Immature natural killer cell (primary cell): Measurements from ENCODE around the gene PGAP1. TPM values are rescaled to one million over a fixed set of nuclear protein-coding genes. Genes with fewer than 3 reads are reported as not detected.
"Not testable (repeated sequence)": the region's sequence is repeated elsewhere in the genome, so short reads cannot be mapped to it uniquely, and the experiment has no call there.

ENCODE experiments used
- DNase-seq, 3 donors: peaks; one replicate each; pipeline ENCODE4 v3.0.0; 2022; ENCODE audit warnings: mixed read lengths in 1 of 3
- H3K27ac Mint-ChIP-seq, 6 donors: one replicate each; pipeline ENCODE4 v1.8.0; 2020; ENCODE audit warnings: mixed read lengths in 6 of 6, mild to moderate bottlenecking in 5 of 6, inconsistent platforms in 4 of 6, moderate library complexity in 3 of 6
- H3K27me3 Mint-ChIP-seq, 3 donors: one replicate each; pipeline ENCODE4 v1.8.0; 2020 to 2021; ENCODE audit warnings: low read depth in 3 of 3, mild to moderate bottlenecking in 3 of 3, mixed read lengths in 3 of 3, moderate library complexity in 3 of 3, inconsistent platforms in 1 of 3
- H3K36me3 Mint-ChIP-seq, 3 donors: one replicate each; pipeline ENCODE4 v1.8.0; 2020; ENCODE audit warnings: mixed read lengths in 3 of 3, inconsistent platforms in 2 of 3, mild to moderate bottlenecking in 2 of 3
- H3K4me1 Mint-ChIP-seq, 2 donors: one replicate each; pipeline ENCODE4 v1.8.0; 2020; ENCODE audit warnings: inconsistent platforms in 2 of 2, mild to moderate bottlenecking in 2 of 2, mixed read lengths in 2 of 2, moderate library complexity in 1 of 2
- H3K4me3 Mint-ChIP-seq, 5 donors: one replicate each; pipeline ENCODE4 v1.8.0; 2020; ENCODE audit warnings: mild to moderate bottlenecking in 5 of 5, mixed read lengths in 5 of 5, inconsistent platforms in 3 of 5, moderate library complexity in 3 of 5
- H3K9me3 Mint-ChIP-seq, 6 donors: one replicate each; pipeline ENCODE4 v1.8.0; 2020; ENCODE audit warnings: mild to moderate bottlenecking in 6 of 6, mixed read lengths in 6 of 6, inconsistent platforms in 4 of 6, moderate library complexity in 3 of 6
- polyA plus RNA-seq, 3 donors: library from polyadenylated mRNA; unstranded; fragments of 300-500 nt; fragmentation: Illumina TruSeq; gene quantifications; one replicate each; pipeline ENCODE4 v1.2.3, GENCODE V29; 2021

The PGAP1 gene
- polyA plus RNA-seq, 3 donors from 2014 or later = 0.09 to 0.62 TPM; not detected in 1

GRCh38 chr2:196934672-196935071, 8.2 kb upstream of the PGAP1 start:
- Mint-ChIP-seq H3K36me3 (no peaks in the 10 kb centered on the region), H3K4me1 (no peaks in the 10 kb centered on the region), H3K27ac (no peak overlapping the region), H3K4me3 (no peak overlapping the region), H3K27me3 (no peaks in the 10 kb centered on the region), H3K9me3 (no peaks in the 10 kb centered on the region)
- DNase-seq = no peak

DNA sequence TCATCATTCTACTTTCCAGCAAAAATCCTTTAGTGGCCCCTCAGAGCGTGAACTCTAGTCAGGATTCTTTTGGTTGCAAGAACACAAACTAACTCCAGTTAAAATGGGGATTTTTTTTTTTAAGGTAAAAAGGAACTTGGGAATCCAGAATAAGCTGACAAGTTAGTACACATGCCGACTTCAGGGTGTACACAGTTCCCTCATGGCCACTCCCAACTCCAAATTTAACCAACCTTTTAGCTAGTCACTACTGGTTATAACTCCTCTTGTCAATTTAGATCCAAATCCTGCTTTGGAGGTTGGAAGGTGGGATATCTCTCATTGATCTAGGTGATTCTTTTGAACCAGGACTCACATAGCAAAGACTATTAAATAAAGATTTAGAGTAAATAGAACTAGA, 5.0 kb upstream of the PGAP1 start:
- Mint-ChIP-seq H3K4me1 (peaks cover 10 to 13% of the 10 kb centered on the region in 2 donors), H3K36me3 (no peaks in the 10 kb centered on the region), H3K27ac (no peak overlapping the region), H3K4me3 (no peak overlapping the region), H3K9me3 (no peaks in the 10 kb centered on the region), H3K27me3 (peaks cover 6 to 15% (median 8%) of the 10 kb centered on the region in 3 donors)
- DNase-seq = no peak

DNA sequence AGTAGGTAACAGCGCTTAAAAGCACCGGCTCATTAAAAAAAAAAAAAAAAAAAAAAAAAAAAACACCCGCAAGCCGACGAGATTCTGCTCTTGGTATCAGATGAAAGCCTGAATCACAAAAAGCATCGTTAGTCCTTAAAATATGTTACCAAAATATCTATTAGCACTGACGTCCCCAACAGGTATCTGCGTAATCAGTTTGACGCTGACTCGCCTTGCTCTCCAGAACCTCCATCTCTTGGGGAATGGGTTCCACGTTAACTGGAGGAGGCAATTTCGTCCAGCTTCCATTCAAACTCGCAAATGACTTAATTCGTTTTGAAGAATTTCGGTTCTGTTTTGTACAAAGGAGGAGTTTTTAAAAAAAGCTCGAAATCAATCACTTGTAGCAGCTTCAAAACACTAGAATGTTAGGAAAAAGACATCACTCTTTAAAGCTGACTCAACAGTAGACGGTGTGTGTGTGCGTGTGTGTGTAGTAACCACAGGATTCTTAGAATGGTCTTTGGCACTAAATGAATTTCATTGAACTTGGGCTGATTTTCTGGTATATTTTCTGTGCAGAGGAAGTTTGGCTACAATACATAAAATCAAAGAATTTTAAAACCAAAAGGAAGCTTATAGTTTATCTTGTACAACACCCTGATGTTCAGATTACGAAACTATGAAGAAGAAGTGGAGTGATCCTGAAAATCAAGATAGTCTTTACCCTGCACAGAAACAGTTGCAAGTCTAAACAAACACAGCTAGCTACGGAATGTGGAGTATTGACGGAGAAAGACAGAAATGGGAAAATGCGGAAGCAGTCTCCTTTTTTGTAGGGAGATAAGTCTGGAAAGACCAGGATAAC, 1.1 kb upstream of the PGAP1 start:
- Mint-ChIP-seq H3K4me1 (peaks cover 23 to 26% of the 10 kb centered on the region in 2 donors), H3K9me3 (no peaks in the 10 kb centered on the region), H3K27me3 (peaks cover 14 to 18% (median 16%) of the 10 kb centered on the region in 3 donors), H3K27ac (peak overlapping the region; percentile 17 to 87 (median 81)), H3K4me3 (peak overlapping the region; percentile 83 to 97 (median 93)), H3K36me3 (no peaks in the 10 kb centered on the region)
- DNase-seq = peak in 2 of 3 donors; percentile 16 to 24

GRCh38 chr2:196925768-196926561, 542 bp downstream of the PGAP1 start:
- DNase-seq = peak in 2 of 3 donors; percentile 2
- H3K4me1 Mint-ChIP-seq = peaks cover 23 to 26% of the 10 kb centered on the region in 2 donors

DNA sequence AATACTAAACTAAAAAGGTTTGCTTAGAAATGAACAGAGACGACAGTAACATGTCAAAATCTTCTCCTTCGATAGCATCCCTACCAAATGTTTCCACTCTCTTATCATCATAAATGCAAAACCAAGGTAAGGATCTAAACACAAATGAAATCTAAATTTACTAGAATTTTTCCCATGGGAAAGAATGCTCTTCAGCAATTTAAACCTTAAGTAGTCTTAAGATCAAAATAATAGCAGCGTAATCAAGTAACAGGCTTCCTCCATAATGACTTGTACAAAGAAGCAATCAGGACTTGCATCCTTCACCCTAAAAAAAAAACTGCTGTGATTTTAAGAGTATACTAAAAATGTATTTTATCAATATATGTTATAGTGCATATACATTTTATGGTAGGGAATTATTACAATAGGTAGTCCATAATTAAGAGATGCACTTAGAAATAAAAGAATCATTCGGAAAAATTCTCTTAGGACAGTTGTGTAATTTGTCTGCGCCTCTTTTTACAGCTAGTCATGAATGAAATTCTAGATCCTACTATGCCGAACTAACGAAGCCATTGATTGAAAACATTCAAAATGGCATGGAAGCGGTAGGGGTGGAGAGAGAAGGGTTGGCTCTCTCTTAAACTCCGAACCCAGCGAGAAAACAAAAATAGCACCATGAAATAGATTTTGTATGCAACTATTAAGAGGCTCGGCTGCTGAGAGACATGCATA, 1.3 kb downstream of the PGAP1 start:
- peaks cover 14 to 22% (median 16%) of the 10 kb centered on the region in 3 donors for H3K27me3 Mint-ChIP-seq
- H3K36me3 Mint-ChIP-seq = no peaks in the 10 kb centered on the region
- no peaks in the 10 kb centered on the region for H3K9me3 Mint-ChIP-seq
- no peak for DNase-seq
- H3K4me3 Mint-ChIP-seq = peak overlapping the region; percentile 83 to 97 (median 93)
- H3K4me1 Mint-ChIP-seq = peaks cover 23 to 26% of the 10 kb centered on the region in 2 donors
- H3K27ac Mint-ChIP-seq = peak overlapping the region in 5 of 6 donors; percentile 46 to 86 (median 76)

More at GRCh38 chr2:196925768-196926561, 542 bp downstream of the PGAP1 start:
- Mint-ChIP-seq H3K27ac (peak overlapping the region in 5 of 6 donors; percentile 46 to 86 (median 76)), H3K36me3 (no peaks in the 10 kb centered on the region), H3K4me3 (peak overlapping the region; percentile 83 to 97 (median 93)), H3K9me3 (no peaks in the 10 kb centered on the region), H3K27me3 (peaks cover 14 to 18% (median 16%) of the 10 kb centered on the region in 3 donors)

GRCh38 chr2:196924051-196924450, 2.5 kb downstream of the PGAP1 start:
- H3K27me3 Mint-ChIP-seq = peaks cover 14 to 22% (median 16%) of the 10 kb centered on the region in 3 donors
- peaks cover 0 to under 1% (median 0%) of the 10 kb centered on the region in 3 donors for H3K36me3 Mint-ChIP-seq
- H3K4me1 Mint-ChIP-seq = peaks cover 23 to 26% of the 10 kb centered on the region in 2 donors
- no peak overlapping the region for H3K4me3 Mint-ChIP-seq
- no peak overlapping the region for H3K27ac Mint-ChIP-seq
- H3K9me3 Mint-ChIP-seq = no peaks in the 10 kb centered on the region
- no peak for DNase-seq

DNA sequence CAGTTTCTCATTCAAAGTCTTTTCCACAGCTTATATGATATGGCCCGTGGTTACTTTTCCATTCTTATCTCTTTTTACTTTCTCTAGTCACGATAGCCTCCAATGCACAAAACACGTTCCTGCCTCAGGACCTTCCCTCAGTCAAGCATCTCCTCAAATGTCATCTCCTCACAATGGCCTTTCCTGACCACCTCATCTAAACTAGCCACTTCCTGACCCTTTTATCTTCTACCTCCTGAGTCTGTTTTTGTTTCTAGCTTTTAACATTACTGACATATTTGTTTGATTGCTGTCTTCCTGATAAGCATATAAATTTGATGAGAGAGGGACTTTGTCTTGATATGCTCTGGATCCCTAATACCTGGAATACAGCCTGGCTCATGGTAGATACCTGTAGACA, 7.6 kb downstream of the PGAP1 start:
- H3K9me3 Mint-ChIP-seq = no peaks in the 10 kb centered on the region
- H3K4me1 Mint-ChIP-seq = peaks cover 10 to 12% of the 10 kb centered on the region in 2 donors
- peaks cover 4% of the 10 kb centered on the region in 3 donors for H3K36me3 Mint-ChIP-seq
- H3K27ac Mint-ChIP-seq = no peak overlapping the region
- peaks cover 0 to 4% (median 0%) of the 10 kb centered on the region in 3 donors for H3K27me3 Mint-ChIP-seq
- H3K4me3 Mint-ChIP-seq = no peak overlapping the region
- no peak for DNase-seq

- Mint-ChIP-seq H3K27me3 (peaks cover 0 to 4% (median 0%) of the 10 kb centered on the region in 3 donors), H3K4me1 (peaks cover 10 to 12% of the 10 kb centered on the region in 2 donors), H3K36me3 (peaks cover 4% of the 10 kb centered on the region in 3 donors), H3K9me3 (no peaks in the 10 kb centered on the region), H3K4me3 (no peak overlapping the region), H3K27ac (no peak overlapping the region)
- no peak for DNase-seq
Measured at GRCh38 chr2:196917802-196918201, 8.7 kb downstream of the PGAP1 start.

DNA sequence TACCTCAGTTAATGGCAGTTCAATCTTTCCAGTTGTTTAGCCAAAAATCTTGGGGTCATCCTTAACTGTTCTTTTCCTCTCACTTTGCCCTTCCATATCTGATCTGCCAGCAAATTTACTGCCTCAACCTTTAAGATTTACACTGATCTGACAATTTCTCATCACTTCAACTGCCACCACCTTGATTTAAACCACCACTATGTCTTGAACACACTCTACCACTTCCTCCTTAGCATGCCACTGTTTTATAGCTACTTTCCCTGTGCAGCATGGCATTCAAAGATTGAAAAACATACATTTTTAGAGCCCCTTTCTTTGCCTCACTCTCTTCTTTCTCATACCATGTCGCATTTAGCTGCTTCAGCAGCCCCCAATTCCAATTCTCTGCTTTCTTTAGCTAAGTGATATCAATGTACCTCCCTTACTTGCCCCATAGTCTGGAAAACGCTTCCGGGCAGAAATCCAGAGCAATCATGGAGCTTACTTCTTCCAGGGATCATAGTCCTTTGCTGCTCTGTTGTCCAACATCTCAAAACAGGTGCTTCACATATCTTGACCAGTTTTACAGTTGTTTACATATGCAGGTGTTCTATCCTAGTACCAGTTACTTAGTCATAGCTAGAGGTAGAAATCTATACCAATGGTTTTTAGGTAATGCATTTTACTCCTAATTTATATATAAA, 10.9 kb downstream of the PGAP1 start:
- Mint-ChIP-seq H3K4me1 (peaks cover 10 to 12% of the 10 kb centered on the region in 2 donors), H3K36me3 (peaks cover 4% of the 10 kb centered on the region in 3 donors), H3K9me3 (no peaks in the 10 kb centered on the region), H3K4me3 (no peak overlapping the region), H3K27ac (peak overlapping the region in 2 of 6 donors; percentile 2 to 7), H3K27me3 (peaks cover 0 to 4% (median 0%) of the 10 kb centered on the region in 3 donors)
- DNase-seq = no peak

DNA sequence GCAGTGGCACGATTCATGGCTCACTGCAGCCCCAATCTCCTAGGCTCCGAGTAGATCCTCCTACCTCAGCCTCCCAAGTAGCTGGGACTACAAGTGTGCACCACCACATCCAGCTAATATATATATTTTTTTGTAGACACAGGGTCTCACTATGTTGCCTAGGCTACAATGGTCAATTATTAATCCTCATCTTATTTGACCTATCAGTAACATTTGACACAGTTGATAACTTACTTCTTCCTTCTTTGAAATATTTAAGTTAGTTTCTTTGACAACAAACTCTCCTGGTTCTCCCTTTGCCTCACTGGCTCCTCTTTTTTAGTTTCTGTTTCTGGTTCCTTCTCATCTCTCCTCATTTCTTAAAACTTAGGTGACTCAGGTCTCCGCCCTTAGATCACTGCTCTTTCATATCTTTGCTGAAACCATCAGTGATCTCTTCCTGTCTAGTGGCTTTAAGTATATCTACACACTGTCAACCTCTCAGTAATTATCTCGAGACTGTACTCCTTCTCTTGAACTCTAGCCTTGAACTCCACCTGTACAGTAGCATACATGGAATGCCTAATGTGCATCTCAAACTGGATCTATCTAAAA, 11.5 kb downstream of the PGAP1 start:
- peaks cover 4% of the 10 kb centered on the region in 3 donors for H3K36me3 Mint-ChIP-seq
- DNase-seq = no peak

GRCh38 chr2:196913691-196914090, 12.8 kb downstream of the PGAP1 start:
- no peak overlapping the region for H3K27ac Mint-ChIP-seq
- no peaks in the 10 kb centered on the region for H3K9me3 Mint-ChIP-seq
- no peak overlapping the region for H3K4me3 Mint-ChIP-seq
- no peak for DNase-seq
- H3K4me1 Mint-ChIP-seq = peaks cover 10 to 12% of the 10 kb centered on the region in 2 donors
- H3K27me3 Mint-ChIP-seq = peaks cover 0 to 1% (median 0%) of the 10 kb centered on the region in 3 donors
- peaks cover 0 to 4% (median 4%) of the 10 kb centered on the region in 3 donors for H3K36me3 Mint-ChIP-seq

More for the DNA sequence above, 11.5 kb downstream of the PGAP1 start:
- no peak overlapping the region for H3K4me3 Mint-ChIP-seq
- H3K9me3 Mint-ChIP-seq = no peaks in the 10 kb centered on the region
- peaks cover 0 to 1% (median 0%) of the 10 kb centered on the region in 3 donors for H3K27me3 Mint-ChIP-seq
- peak overlapping the region in 3 of 6 donors; percentile 14 to 57 (median 57) for H3K27ac Mint-ChIP-seq
- H3K4me1 Mint-ChIP-seq = peaks cover 10 to 12% of the 10 kb centered on the region in 2 donors

DNA sequence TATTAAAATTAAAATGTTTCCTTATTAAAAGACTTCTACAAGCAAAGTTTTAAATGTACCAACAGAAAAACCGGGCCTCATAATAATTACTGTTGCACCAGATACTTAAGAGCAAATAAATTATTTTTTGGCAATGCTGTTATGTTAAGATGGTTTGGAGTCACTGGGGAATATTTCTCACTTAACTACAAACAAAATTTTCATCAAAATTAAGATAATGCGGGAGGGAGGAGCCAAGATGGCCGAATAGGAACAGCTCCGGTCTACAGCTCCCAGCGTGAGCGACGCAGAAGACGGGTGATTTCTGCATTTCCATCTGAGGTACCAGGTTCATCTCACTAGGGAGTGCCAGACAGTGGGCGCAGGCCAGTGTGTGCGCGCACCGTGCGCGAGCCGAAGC, 21.1 kb downstream of the PGAP1 start:
- not testable (repeated sequence) for H3K27ac Mint-ChIP-seq, H3K9me3 Mint-ChIP-seq, H3K4me1 Mint-ChIP-seq, H3K4me3 Mint-ChIP-seq, H3K36me3 Mint-ChIP-seq, H3K27me3 Mint-ChIP-seq, DNase-seq
